OCI-LY7 (cell line): Measurements from ENCODE around the gene B9D2. TPM values are rescaled to one million over a fixed set of nuclear protein-coding genes. Genes with fewer than 3 reads are reported as not detected.

Source experiments
- BruUV-seq: library from RNA; stranded (reverse); fragments of 400-500 nt; replicated peaks from 2 replicates; lab custom pipeline; 2021; lab: Mats Ljungman, UMichigan
- CTCF ChIA-PET: fragments of 300-600 bp; sonication (Branson Sonifier 250); formaldehyde crosslinking; loops from one replicate; lab custom pipeline; 2022; ENCODE audit warnings: antibody characterized with exemption; ENCODE audit not compliant: unreplicated experiment; lab: Charles Lee
- POLR2A ChIA-PET: fragments of 300-600 bp; sonication (Branson Sonifier 250); formaldehyde crosslinking; loops from one replicate; lab custom pipeline; 2022; ENCODE audit warnings: antibody characterized with exemption; lab: Charles Lee
- DNase-seq: peaks from one replicate; pipeline ENCODE4 v3.0.0-alpha.2; 2015; ENCODE audit warnings: low spot score
- H2AFZ ChIP-seq: fragments of 200-600 bp; sonication (generic), shearing (Covaris generic); 2 replicates; pipeline ENCODE4 v1.6.1; 2014; ENCODE audit warnings: mild to moderate bottlenecking, antibody characterized with exemption, low read length, moderate library complexity
- H3K27ac ChIP-seq: fragments of 200-600 bp; sonication (generic); 2 replicates; pipeline ENCODE4 v1.5.1; 2014; ENCODE audit warnings: mixed run types, low read depth, mild to moderate bottlenecking, moderate library complexity, low read length, inconsistent platforms; ENCODE audit not compliant: poor library complexity, severe bottlenecking
- H3K36me3 ChIP-seq: fragments of 200-600 bp; sonication (generic); 2 replicates; pipeline ENCODE4 v1.6.1; 2014; ENCODE audit warnings: mild to moderate bottlenecking, antibody characterized with exemption, low read length, moderate library complexity, mixed read lengths; ENCODE audit not compliant: insufficient read depth
- H3K4me1 ChIP-seq: fragments of 200-600 bp; sonication (generic); 2 replicates; pipeline ENCODE4 v1.5.1; 2014; ENCODE audit warnings: mild to moderate bottlenecking, low read length; ENCODE audit not compliant: insufficient read depth, poor library complexity, severe bottlenecking
- H3K4me2 ChIP-seq: fragments of 200-600 bp; sonication (generic); 2 replicates; pipeline ENCODE4 v1.6.1; 2014; ENCODE audit warnings: mild to moderate bottlenecking, low read length
- H3K4me3 ChIP-seq: fragments of 200-600 bp; sonication (generic); 2 replicates; pipeline ENCODE4 v1.5.1; 2014; ENCODE audit warnings: mild to moderate bottlenecking, low read depth, low read length; ENCODE audit not compliant: poor library complexity, severe bottlenecking
- H3K79me2 ChIP-seq: fragments of 200-600 bp; sonication (generic); 2 replicates; pipeline ENCODE4 v1.6.1; 2016; ENCODE audit warnings: low read depth, mild to moderate bottlenecking, low read length, moderate library complexity, mixed read lengths; ENCODE audit not compliant: insufficient read depth
- H3K9me2 ChIP-seq: fragments of 200-600 bp; sonication (generic); 2 replicates; pipeline ENCODE4 v1.6.1; 2016; ENCODE audit warnings: mild to moderate bottlenecking, low read length, mixed read lengths; ENCODE audit not compliant: insufficient read depth
- H3K9me3 ChIP-seq: fragments of 200-600 bp; sonication (generic); 2 replicates; pipeline ENCODE4 v1.6.1; 2014; ENCODE audit warnings: mild to moderate bottlenecking, mixed run types, low read length, mixed read lengths
- H4K20me1 ChIP-seq: fragments of 200-600 bp; sonication (generic); 2 replicates; pipeline ENCODE4 v1.6.1; 2014; ENCODE audit warnings: mild to moderate bottlenecking, antibody characterized with exemption, low read length, moderate library complexity, mixed read lengths; ENCODE audit not compliant: insufficient read depth
- EZH2phosphoT487 ChIP-seq: fragments of 200-600 bp; sonication (generic); IDR thresholded peaks from 2 replicates; pipeline ENCODE4 v1.6.1; 2018; ENCODE audit warnings: low read depth, borderline replicate concordance, mild to moderate bottlenecking, mixed run types, antibody characterized with exemption, low read length, moderate library complexity, mixed read lengths
- intact Hi-C: fragments of 100-400 bp; cut with micrococcal nuclease; formaldehyde crosslinking; loops from one replicate; pipeline ENCODE4 v1.10.0; 2022; ENCODE audit not compliant: unreplicated experiment
- total RNA-seq, 2 experiments: library from RNA; depleted of rRNA in 1 of 2; stranded (reverse); fragments of >200 nt in 1 of 2; shearing (Covaris generic) in 1 of 2; gene quantifications; 2 replicates each; pipeline ENCODE4 v1.2.3, GENCODE V29; 2014 to 2022
- TF ChIP-seq, protein P1 (sequence below): fragments of 200-600 bp; sonication (generic); conservative IDR thresholded peaks from 2 replicates; pipeline ENCODE4 v1.5.1; 2014; ENCODE audit warnings: mild to moderate bottlenecking, antibody characterized with exemption, low read length, moderate library complexity, mixed read lengths

The B9D2 gene
- total RNA-seq, 2 experiments from 2014 or later = 3.9 to 5.2 TPM

DNA sequence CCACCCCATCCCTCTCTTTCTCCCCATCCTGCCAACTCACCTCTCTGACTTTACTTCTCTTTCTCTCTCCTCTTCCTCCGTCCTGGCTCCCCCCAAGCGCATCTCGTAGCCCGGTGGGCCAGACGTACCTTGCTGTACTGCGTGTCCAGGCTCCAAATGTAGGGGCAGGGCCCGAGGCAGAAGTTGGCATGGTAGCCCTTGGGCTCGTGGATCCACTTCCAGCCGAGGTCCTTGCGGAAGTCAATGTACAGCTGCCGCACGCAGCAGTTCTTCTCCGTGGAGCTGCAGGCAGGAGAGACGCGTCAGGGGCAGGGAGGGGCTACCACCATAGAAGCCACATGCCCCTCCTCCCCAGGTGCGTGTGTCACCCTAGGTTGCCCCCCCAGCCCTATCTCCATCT is 31.9 kb downstream of the B9D2 start:
- no peak for TF ChIP-seq EZH2phosphoT487
- TF ChIP-seq, protein P1, sequence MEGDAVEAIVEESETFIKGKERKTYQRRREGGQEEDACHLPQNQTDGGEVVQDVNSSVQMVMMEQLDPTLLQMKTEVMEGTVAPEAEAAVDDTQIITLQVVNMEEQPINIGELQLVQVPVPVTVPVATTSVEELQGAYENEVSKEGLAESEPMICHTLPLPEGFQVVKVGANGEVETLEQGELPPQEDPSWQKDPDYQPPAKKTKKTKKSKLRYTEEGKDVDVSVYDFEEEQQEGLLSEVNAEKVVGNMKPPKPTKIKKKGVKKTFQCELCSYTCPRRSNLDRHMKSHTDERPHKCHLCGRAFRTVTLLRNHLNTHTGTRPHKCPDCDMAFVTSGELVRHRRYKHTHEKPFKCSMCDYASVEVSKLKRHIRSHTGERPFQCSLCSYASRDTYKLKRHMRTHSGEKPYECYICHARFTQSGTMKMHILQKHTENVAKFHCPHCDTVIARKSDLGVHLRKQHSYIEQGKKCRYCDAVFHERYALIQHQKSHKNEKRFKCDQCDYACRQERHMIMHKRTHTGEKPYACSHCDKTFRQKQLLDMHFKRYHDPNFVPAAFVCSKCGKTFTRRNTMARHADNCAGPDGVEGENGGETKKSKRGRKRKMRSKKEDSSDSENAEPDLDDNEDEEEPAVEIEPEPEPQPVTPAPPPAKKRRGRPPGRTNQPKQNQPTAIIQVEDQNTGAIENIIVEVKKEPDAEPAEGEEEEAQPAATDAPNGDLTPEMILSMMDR = no peak
- POLR2A ChIA-PET = no interaction called here

DNA sequence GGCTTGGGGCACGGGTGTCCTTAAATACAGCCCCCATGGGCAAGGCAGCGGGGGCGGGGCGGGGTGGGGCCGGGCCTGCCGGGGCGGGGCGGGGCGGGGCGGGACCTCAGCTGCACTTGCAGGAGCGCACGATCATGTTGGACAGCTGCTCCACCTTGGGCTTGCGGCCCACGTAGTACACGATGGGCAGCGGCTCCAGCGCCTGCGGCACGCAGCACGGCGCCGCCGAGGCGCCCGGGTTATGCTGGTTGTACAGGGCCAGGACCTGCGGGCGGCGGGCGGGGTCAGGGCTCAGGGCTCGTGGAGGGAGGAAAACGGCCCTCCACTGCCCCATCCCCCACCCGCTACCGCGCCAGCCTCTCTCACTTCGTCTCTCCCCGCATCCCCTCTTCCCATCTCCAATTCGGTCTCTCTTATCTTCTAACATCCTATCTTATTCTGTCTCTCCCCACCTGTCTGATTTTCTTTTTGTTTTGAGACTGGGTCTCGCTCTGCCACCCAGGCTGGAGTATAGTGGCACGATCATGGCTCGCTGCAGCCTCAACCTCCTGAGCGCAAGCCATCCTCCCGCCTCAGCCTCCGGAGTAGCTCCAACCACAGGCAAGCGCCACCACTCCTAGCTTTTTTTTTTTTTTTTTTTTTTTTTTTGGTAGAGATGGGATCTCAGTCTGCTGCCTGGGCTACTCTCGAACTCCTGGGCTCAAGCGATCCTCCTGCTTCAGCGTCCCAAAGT is 32.8 kb downstream of the B9D2 start:
- Histone ChIP-seq H3K79me2 (no peaks in the 10 kb centered on the region), H2AFZ (no peak overlapping the region), H4K20me1 (no peaks in the 10 kb centered on the region), H3K4me2 (no peak overlapping the region), H3K9me3 (no peaks in the 10 kb centered on the region), H3K36me3 (peaks cover 72% of the 10 kb centered on the region), H3K4me1 (peaks cover 34% of the 10 kb centered on the region), H3K9me2 (no peaks in the 10 kb centered on the region), H3K27ac (no peak overlapping the region), H3K4me3 (no peak overlapping the region)
- TF ChIP-seq, protein P1 = no peak
- no peak for TF ChIP-seq EZH2phosphoT487
- CTCF ChIA-PET = no interaction called here
- intact Hi-C loops = no loop called here
- DNase-seq = no peak
- POLR2A ChIA-PET = no interaction called here
- BruUV-seq = no TSS peak

More for the DNA sequence above, 31.9 kb downstream of the B9D2 start:
- no peak overlapping the region for H3K4me3 ChIP-seq
- H3K4me2 ChIP-seq = no peak overlapping the region
- H3K27ac ChIP-seq = no peak overlapping the region
- intact Hi-C loops = no loop called here
- CTCF ChIA-PET = no interaction called here
- no TSS peak for BruUV-seq
- no peak for DNase-seq
- no peaks in the 10 kb centered on the region for H3K9me2 ChIP-seq
- no peaks in the 10 kb centered on the region for H3K9me3 ChIP-seq
- no peaks in the 10 kb centered on the region for H3K79me2 ChIP-seq
- H4K20me1 ChIP-seq = no peaks in the 10 kb centered on the region
- peaks cover 80% of the 10 kb centered on the region for H3K36me3 ChIP-seq
- H3K4me1 ChIP-seq = peaks cover 25% of the 10 kb centered on the region
- no peak overlapping the region for H2AFZ ChIP-seq

DNA sequence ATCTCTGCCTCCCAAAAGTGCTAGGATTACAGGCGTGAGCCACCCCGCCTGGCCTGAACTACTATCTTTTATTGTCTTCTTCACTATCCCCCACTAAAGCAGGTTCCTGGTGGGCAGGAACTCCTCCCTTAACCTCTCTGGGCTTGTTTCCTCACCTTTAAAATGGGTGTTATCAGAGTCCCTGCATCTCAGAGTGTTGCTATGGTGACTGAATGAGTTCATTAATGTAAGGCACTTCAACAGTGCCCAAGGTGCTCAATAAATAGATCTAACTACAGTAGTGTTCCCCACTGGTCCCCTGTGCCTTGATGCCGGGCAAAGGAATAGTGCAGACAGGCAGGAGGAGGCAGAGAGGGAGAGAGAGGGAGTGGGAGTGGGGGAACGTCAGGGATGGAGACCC is 33.5 kb downstream of the B9D2 start:
- H3K4me1 ChIP-seq = peaks cover 40% of the 10 kb centered on the region
- TF ChIP-seq, protein P1 = no peak
- no peak for TF ChIP-seq EZH2phosphoT487
- no peaks in the 10 kb centered on the region for H4K20me1 ChIP-seq
- no peaks in the 10 kb centered on the region for H3K9me3 ChIP-seq
- no peak overlapping the region for H3K4me2 ChIP-seq
- no TSS peak for BruUV-seq
- intact Hi-C loops = no loop called here
- POLR2A ChIA-PET = no interaction called here
- no peak for DNase-seq
- CTCF ChIA-PET = no interaction called here
- H3K9me2 ChIP-seq = no peaks in the 10 kb centered on the region
- H2AFZ ChIP-seq = no peak overlapping the region
- H3K79me2 ChIP-seq = no peaks in the 10 kb centered on the region
- H3K27ac ChIP-seq = no peak overlapping the region
- H3K36me3 ChIP-seq = peaks cover 66% of the 10 kb centered on the region
- H3K4me3 ChIP-seq = no peak overlapping the region
